SK-N-SH treated with all-trans-retinoic acid at 6 μM for 48 hours (cell line): Measurements from ENCODE around the gene VCL.

Source experiments
- ARNTL ChIP-seq: fragments of 450-650 bp; formaldehyde crosslinking; IDR thresholded peaks from 2 replicates; pipeline ENCODE4 v1.5.0; 2020; ENCODE audit warnings: low read depth, mild to moderate bottlenecking, moderate library complexity, borderline replicate concordance
- BACH2 ChIP-seq: fragments of 250-450 bp; sonication (Bioruptor Pico); IDR thresholded peaks from 2 replicates; pipeline ENCODE4 v1.9.0; 2021; ENCODE audit warnings: mild to moderate bottlenecking, borderline replicate concordance
- CSDC2 ChIP-seq: fragments of 250-450 bp; sonication (Bioruptor Pico); IDR thresholded peaks from 2 replicates; pipeline ENCODE4 v1.5.0; 2020; ENCODE audit warnings: mild to moderate bottlenecking, moderate library complexity
- GLIS3 ChIP-seq: fragments of 250-450 bp; sonication (Bioruptor Pico); IDR thresholded peaks from 2 replicates; pipeline ENCODE4 v1.5.0; 2020; ENCODE audit warnings: mild to moderate bottlenecking, moderate library complexity
- OSR1 ChIP-seq: fragments of 250-450 bp; sonication (Bioruptor Pico); IDR thresholded peaks from 2 replicates; pipeline ENCODE4 v1.8.0; 2022; ENCODE audit warnings: moderate library complexity, mild to moderate bottlenecking, inconsistent platforms
- PATZ1 ChIP-seq: fragments of 250-450 bp; sonication (Bioruptor Pico); IDR thresholded peaks from 2 replicates; pipeline ENCODE4 v1.8.0; 2020; ENCODE audit warnings: mild to moderate bottlenecking, moderate library complexity, borderline replicate concordance
- RARB ChIP-seq: fragments of 250-450 bp; sonication (Bioruptor Pico); IDR thresholded peaks from 2 replicates; pipeline ENCODE4 v1.8.0; 2021; ENCODE audit warnings: mild to moderate bottlenecking, moderate library complexity
- TCF4 ChIP-seq: fragments of 250-450 bp; sonication (Bioruptor Pico); IDR thresholded peaks from 2 replicates; pipeline ENCODE4 v1.8.0; 2021; ENCODE audit warnings: mild to moderate bottlenecking, moderate library complexity, borderline replicate concordance
- TOX ChIP-seq: fragments of 250-450 bp; sonication (Bioruptor Pico); IDR thresholded peaks from 2 replicates; pipeline ENCODE4 v1.8.0; 2021; ENCODE audit warnings: mild to moderate bottlenecking, moderate library complexity, borderline replicate concordance
- ZFP3 ChIP-seq: fragments of 250-450 bp; sonication (Bioruptor Pico); IDR thresholded peaks from 2 replicates; pipeline ENCODE4 v1.5.0; 2020; ENCODE audit warnings: mild to moderate bottlenecking, moderate library complexity
- ZNF565 ChIP-seq: fragments of 450-650 bp; formaldehyde crosslinking; conservative IDR thresholded peaks from 2 replicates; pipeline ENCODE4 v1.5.0; 2020; ENCODE audit warnings: low read depth, mild to moderate bottlenecking, moderate library complexity
- ZNF70 ChIP-seq: fragments of 450-650 bp; formaldehyde crosslinking; IDR thresholded peaks from 2 replicates; pipeline ENCODE4 v1.5.0; 2020; ENCODE audit warnings: mild to moderate bottlenecking, moderate library complexity
- ZNF8 ChIP-seq: fragments of 450-650 bp; formaldehyde crosslinking; IDR thresholded peaks from 2 replicates; pipeline ENCODE4 v1.5.0; 2020; ENCODE audit warnings: mild to moderate bottlenecking, moderate library complexity

- TF ChIP-seq TOX (no peak), ZNF8 (CRISPR knock-in tag) (no peak), OSR1 (CRISPR knock-in tag) (no peak), BACH2 (CRISPR knock-in tag) (no peak), RARB (CRISPR knock-in tag) (no peak), ZFP3 (no peak), ARNTL (CRISPR knock-in tag) (no peak), ZNF70 (CRISPR knock-in tag) (no peak), CSDC2 (no peak), ZNF565 (CRISPR knock-in tag) (no peak), PATZ1 (CRISPR knock-in tag) (no peak), GLIS3 (CRISPR knock-in tag) (no peak), TCF4 (CRISPR knock-in tag) (no peak)
Measured at GRCh38 chr10:74109452-74109851, 111.5 kb downstream of the VCL start.
